GM12874 (cell line): Measurements from ENCODE around the gene CARD9.

ENCODE experiments used
- CTCF ChIP-seq: IDR thresholded peaks from 2 replicates; pipeline ENCODE4 v1.5.1; 2011; ENCODE audit warnings: low read depth, mild to moderate bottlenecking, control low read depth, low read length, moderate library complexity; ENCODE audit not compliant: insufficient read depth

The CARD9 gene

GRCh38 chr9:136353757-136354488, 19.5 kb downstream of the CARD9 start:
- no peak for TF ChIP-seq CTCF

GRCh38 chr9:136353088-136353487, 20.4 kb downstream of the CARD9 start:
- no peak for TF ChIP-seq CTCF

GRCh38 chr9:136352682-136353081, 20.8 kb downstream of the CARD9 start:
- TF ChIP-seq CTCF: no peak

DNA sequence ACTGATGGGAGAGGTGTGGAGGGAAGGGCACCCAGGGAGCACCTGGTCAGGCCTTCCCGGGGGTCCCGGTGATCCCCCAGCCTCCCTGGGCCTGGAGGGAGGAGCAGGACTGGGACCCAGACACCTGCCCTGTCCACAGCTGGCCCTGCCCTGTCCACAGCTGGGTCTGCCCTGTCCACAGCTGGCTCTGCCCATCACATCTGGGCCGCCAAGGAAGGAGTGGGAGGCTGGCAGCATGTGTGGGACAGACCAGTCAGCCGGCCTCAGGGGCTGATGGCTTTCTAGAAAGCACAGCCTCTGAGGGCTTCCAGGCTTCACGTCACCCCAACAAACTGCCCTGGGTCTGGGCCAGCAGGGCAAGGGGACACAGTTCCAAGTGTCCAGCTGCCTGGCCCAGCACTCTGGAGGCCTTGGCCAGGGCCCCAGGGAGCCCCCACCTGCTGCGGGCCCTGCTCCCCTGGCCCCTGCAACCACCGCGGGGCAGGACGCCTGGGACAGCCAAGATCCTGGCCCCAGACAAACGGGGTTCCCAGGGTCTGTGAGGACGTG, 22.1 kb downstream of the CARD9 start:
- no peak for TF ChIP-seq CTCF

GRCh38 chr9:136349546-136349945, 23.9 kb downstream of the CARD9 start:
- no peak for TF ChIP-seq CTCF

GRCh38 chr9:136348691-136349090, 24.8 kb downstream of the CARD9 start:
- no peak for TF ChIP-seq CTCF

GRCh38 chr9:136347472-136348256, 25.8 kb downstream of the CARD9 start:
- TF ChIP-seq CTCF: no peak
